Measurements from ENCODE around the gene SHB. TPM values are rescaled to one million over a fixed set of nuclear protein-coding genes. Genes with fewer than 3 reads are reported as not detected.

Gene SHB
- total RNA-seq, 1 donor from 2014 or later: 25.3 TPM

DNA sequence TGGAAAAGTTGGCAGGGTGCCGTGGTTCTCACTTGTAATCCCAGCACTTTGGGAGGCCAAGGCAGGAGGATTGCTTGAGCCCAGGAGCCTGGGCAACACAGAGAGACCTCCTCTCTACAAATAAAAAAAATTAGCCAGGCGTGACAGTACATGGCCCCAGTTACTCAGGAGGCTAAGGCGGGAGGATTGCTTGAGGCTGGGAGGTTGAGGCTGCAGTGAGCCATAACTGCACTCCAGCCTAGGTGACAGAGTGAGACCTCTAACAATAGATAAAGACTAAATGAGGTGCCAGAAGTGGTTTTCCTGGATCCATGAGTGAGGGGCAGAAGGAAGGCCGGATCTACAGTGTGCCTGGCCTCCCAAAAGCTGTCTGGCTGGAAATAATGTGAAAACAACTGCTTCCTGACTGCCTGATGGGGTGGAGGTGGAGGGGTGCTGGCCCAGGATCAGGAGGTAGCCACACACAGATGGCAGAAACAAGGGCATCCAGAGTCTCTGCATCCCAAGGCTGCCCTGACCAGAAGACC lies 4.1 kb downstream of the SHB start:
- Histone ChIP-seq H3K27ac (no peak overlapping the region), H3K27me3 (ENCODE audit: low read depth) (no peaks in the 10 kb centered on the region), H3K9me3 (no peaks in the 10 kb centered on the region), H3K4me1 (peaks cover 75% of the 10 kb centered on the region), H3K4me3 (no peak overlapping the region), H3K36me3 (no peaks in the 10 kb centered on the region)
- ATAC-seq (no peak), DNase-seq (no peak)
- intact Hi-C loops (cut with DNase I): no loop called here
- TF ChIP-seq, protein P1, sequence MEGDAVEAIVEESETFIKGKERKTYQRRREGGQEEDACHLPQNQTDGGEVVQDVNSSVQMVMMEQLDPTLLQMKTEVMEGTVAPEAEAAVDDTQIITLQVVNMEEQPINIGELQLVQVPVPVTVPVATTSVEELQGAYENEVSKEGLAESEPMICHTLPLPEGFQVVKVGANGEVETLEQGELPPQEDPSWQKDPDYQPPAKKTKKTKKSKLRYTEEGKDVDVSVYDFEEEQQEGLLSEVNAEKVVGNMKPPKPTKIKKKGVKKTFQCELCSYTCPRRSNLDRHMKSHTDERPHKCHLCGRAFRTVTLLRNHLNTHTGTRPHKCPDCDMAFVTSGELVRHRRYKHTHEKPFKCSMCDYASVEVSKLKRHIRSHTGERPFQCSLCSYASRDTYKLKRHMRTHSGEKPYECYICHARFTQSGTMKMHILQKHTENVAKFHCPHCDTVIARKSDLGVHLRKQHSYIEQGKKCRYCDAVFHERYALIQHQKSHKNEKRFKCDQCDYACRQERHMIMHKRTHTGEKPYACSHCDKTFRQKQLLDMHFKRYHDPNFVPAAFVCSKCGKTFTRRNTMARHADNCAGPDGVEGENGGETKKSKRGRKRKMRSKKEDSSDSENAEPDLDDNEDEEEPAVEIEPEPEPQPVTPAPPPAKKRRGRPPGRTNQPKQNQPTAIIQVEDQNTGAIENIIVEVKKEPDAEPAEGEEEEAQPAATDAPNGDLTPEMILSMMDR (IDR thresholded peaks at IDR 0.05): no peak

DNA sequence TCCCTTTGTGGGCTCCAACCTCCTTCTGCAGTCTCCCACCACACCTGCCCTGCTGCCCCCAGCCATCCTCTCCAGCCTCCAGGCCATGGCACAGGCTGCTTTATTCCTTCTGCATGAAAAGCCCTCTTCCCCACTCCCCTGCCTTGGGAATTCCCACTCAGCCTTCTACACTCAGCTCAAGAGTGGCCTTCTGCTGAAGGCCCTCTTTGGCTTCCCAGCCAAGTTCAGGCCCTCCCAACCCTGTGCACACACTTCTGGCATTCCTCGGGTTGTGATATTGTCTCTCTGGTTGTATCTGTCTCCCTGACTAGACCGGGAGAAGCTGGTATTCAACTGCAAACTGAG lies 5.7 kb downstream of the SHB start:
- H3K27ac ChIP-seq: no peak overlapping the region
- intact Hi-C loops (cut with DNase I): no loop called here
- H3K4me1 ChIP-seq: peaks cover 82% of the 10 kb centered on the region
- no peak overlapping the region for H3K4me3 ChIP-seq
- H3K9me3 ChIP-seq: no peaks in the 10 kb centered on the region
- TF ChIP-seq, protein P1 (IDR thresholded peaks at IDR 0.05): no peak
- ATAC-seq: no peak
- no peaks in the 10 kb centered on the region for H3K27me3 ChIP-seq (ENCODE audit: low read depth)
- DNase-seq: no peak
- H3K36me3 ChIP-seq: no peaks in the 10 kb centered on the region

DNA sequence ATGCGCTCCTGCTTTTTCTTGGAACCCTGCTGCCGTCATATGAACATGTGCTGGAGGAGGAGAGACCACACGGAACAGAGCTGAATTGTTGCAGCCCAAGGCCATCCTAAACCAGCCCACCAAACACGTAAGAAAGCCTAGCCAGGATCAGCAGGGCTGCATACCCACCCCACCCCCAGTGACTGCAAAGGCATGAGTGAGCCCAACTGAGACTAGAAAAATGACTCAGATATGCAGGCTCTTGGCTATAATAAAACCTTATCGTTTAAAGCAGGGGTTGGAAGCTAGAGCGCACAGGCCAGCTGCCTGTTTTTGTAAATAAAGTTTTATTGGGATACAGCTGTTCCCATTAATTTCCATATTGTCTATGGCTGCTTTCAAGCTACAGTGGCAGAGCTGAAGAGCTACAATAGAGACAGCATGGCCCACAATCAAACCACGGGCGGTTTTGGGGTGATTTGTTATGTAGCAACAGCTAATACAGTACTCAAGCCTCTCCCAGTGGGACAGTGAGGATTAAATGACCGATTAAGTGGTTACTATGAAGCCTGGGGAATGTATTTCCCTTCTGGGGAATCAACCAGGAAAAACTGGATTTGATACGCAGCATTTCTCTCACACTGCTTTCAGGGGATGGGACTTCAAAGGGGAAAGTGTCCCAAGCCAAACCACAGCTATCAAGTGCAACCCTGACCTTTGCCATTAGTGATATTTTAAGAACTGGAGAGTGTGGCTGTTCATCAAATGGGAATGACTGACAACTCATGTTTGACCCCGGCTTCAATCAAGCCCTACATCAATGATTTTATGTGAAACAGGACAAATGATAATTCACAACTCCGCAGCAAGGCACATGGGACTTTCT lies 6.3 kb downstream of the SHB start:
- H3K9me3 ChIP-seq: no peaks in the 10 kb centered on the region
- no peak overlapping the region for H3K27ac ChIP-seq
- H3K36me3 ChIP-seq: no peaks in the 10 kb centered on the region
- H3K4me1 ChIP-seq: peaks cover 86% of the 10 kb centered on the region
- TF ChIP-seq, protein P1 (IDR thresholded peaks at IDR 0.05): no peak
- ATAC-seq (no peak), DNase-seq (no peak)
- no peaks in the 10 kb centered on the region for H3K27me3 ChIP-seq (ENCODE audit: low read depth)
- intact Hi-C loops (cut with DNase I): no loop called here
- H3K4me3 ChIP-seq: no peak overlapping the region

DNA sequence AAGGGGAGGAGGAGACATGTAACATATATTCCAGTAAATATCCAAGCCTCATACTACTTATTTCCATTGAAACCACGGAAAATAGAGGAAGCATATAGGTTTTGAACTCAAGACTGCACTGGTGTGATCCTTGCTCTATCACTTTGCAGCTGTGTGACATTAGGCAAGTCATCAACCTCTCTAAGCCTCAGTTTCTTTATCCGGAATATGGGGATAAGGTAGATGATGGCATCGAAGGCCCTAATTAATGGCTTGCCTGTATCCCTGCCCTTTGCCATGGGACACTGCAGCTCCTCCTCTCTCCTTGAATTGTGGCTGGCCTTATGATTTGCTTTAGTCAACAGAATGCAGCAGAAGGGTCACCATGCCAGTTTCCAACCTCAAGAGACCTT lies 6.9 kb downstream of the SHB start:
- H3K27ac ChIP-seq: no peak overlapping the region
- TF ChIP-seq, protein P1 (IDR thresholded peaks at IDR 0.05): no peak
- no peaks in the 10 kb centered on the region for H3K36me3 ChIP-seq
- ATAC-seq (no peak), DNase-seq (no peak)
- H3K9me3 ChIP-seq: no peaks in the 10 kb centered on the region
- peaks cover 86% of the 10 kb centered on the region for H3K4me1 ChIP-seq
- intact Hi-C loops (cut with DNase I): no loop called here
- H3K4me3 ChIP-seq: no peak overlapping the region
- H3K27me3 ChIP-seq (ENCODE audit: low read depth): no peaks in the 10 kb centered on the region

DNA sequence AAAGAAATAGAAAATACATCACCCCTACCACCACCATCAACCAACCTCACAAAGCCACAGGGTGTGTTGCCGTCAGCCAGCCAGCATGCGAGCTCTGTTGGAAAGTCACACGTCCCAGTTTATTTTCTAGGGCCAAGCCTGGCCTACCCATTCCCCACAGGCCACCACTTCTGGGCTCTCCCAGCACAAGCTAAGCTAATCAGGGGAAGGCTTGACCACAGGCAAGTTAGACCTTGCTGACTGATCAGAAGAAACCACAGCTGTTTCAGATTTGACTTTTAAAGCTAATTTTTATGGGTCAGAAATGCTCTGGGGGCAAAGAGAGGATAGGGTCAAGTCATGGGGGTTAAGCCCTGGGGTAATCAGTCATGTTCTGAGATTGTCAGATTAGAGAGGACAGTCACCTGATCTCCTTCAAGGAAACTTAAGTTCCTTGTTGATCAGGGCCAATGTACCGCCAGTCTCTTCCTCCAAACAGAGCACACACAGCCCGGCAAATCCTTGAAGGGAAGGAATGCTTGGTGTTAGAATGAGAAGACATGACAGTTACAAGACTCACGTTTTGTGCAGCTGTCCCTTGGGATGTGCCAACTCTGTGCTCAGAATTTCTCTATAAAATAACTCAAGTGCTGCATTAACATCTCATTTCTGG lies 7.6 kb downstream of the SHB start:
- Histone ChIP-seq H3K9me3 (no peaks in the 10 kb centered on the region), H3K4me3 (no peak overlapping the region), H3K36me3 (no peaks in the 10 kb centered on the region), H3K27ac (no peak overlapping the region), H3K4me1 (peaks cover 82% of the 10 kb centered on the region), H3K27me3 (ENCODE audit: low read depth) (no peaks in the 10 kb centered on the region)
- intact Hi-C loops (cut with DNase I): no loop called here
- TF ChIP-seq, protein P1 (IDR thresholded peaks at IDR 0.05): no peak
- DNase-seq (no peak), ATAC-seq (no peak)

Data from lower lobe of right lung (tissue), 2 donors.